HCT116 (cell line): ENCODE results near the gene S100A13. TPM values are rescaled to one million over a fixed set of nuclear protein-coding genes. Genes with fewer than 3 reads are reported as not detected.

Source experiments
- ATAC-seq: fragments of 200-7000 bp; cut with Tn5 transposase; 2 replicates; pipeline ENCODE4 v1.9.1; 2020; ENCODE audit warnings: mild to moderate bottlenecking, moderate library complexity
- BruUV-seq: library from RNA; stranded (reverse); fragments of 400-500 nt; replicated peaks from 2 replicates; lab custom pipeline; 2021; lab: Mats Ljungman, UMichigan
- CTCF ChIA-PET: fragments of 300-600 bp; sonication (Branson Sonifier 250); formaldehyde crosslinking; loops from one replicate; lab custom pipeline; 2021; ENCODE audit warnings: antibody characterized with exemption; lab: Charles Lee
- POLR2A ChIA-PET: fragments of 300-600, 350-600 bp; sonication (Branson Sonifier 250); formaldehyde crosslinking; loops from one replicate; lab custom pipeline; 2021; ENCODE audit warnings: antibody characterized with exemption; lab: Charles Lee
- RAD21 ChIA-PET, 2 experiments: fragments of 300-600 bp; sonication (Branson Sonifier 250); formaldehyde crosslinking; loops; one replicate each; lab custom pipeline; 2023; ENCODE audit warnings: low total read pairs in 2 of 2; ENCODE audit not compliant: uncharacterized antibody in 2 of 2, unreplicated experiment in 2 of 2, low non-redundant PET in 1 of 2; lab: Charles Lee
- DNase-seq: peaks from one replicate; pipeline ENCODE4 v3.0.0-alpha.2; 2010; ENCODE audit warnings: low read depth, low spot score
- H2AFZ ChIP-seq: fragments of 200-600 bp; shearing (Covaris generic), sonication (generic); 2 replicates; pipeline ENCODE4 v1.6.1; 2017; ENCODE audit warnings: low read depth, mixed run types, mixed read lengths, antibody characterized with exemption, low read length; ENCODE audit not compliant: poor library complexity, severe bottlenecking
- H3K27ac ChIP-seq: 2 replicates; pipeline ENCODE4 v1.5.1; 2012; ENCODE audit warnings: low read depth, low read length
- H3K27me3 ChIP-seq: fragments of 200-600 bp; sonication (generic); 2 replicates; pipeline ENCODE4 v1.6.1; 2016; ENCODE audit warnings: mixed run types, low read length, mixed read lengths; ENCODE audit not compliant: insufficient read depth
- H3K36me3 ChIP-seq, 2 experiments: fragments of 200-500 bp in 1 of 2; fragments of 200-600 bp in 1 of 2; sonication (Bioruptor generic) in 1 of 2; sonication (generic) in 1 of 2; 2 replicates each; pipeline versions ENCODE4 v1.5.1 to v1.6.1; 2014 to 2016; ENCODE audit warnings: low read length in 2 of 2, inconsistent platforms in 1 of 2, mixed read lengths in 1 of 2, mixed run types in 1 of 2; ENCODE audit not compliant: insufficient read depth in 2 of 2, control insufficient read depth in 1 of 2
- H3K4me1 ChIP-seq, 2 experiments: fragments of 200-600 bp in 1 of 2; sonication (generic) in 1 of 2; 2 replicates each; pipeline versions ENCODE4 v1.5.1 to v1.6.1; 2012 to 2017; ENCODE audit warnings: low read length in 2 of 2, inconsistent platforms in 1 of 2, mild to moderate bottlenecking in 1 of 2, mixed read lengths in 1 of 2, mixed run types in 1 of 2, moderate library complexity in 1 of 2; ENCODE audit not compliant: insufficient read depth in 2 of 2, control insufficient read depth in 1 of 2
- H3K4me2 ChIP-seq: fragments of 200-600 bp; sonication (generic); 2 replicates; pipeline ENCODE4 v1.6.1; 2017; ENCODE audit warnings: mixed run types, low read length, mixed read lengths
- H3K4me3 ChIP-seq, 2 experiments: fragments of 200-600 bp in 1 of 2; sonication (generic) in 1 of 2; replicated peaks in 1 of 2; 2 replicates each; pipeline ENCODE4 v1.5.1; 2011 to 2016; ENCODE audit warnings: low read length in 2 of 2, control low read depth in 1 of 2, low read depth in 1 of 2, mild to moderate bottlenecking in 1 of 2, mixed read lengths in 1 of 2, mixed run types in 1 of 2
- H3K79me2 ChIP-seq: fragments of 200-600 bp; sonication (generic); 2 replicates; pipeline ENCODE4 v1.6.1; 2017; ENCODE audit warnings: mild to moderate bottlenecking, mixed run types, low read length, moderate library complexity, mixed read lengths; ENCODE audit not compliant: insufficient read depth
- H3K9ac ChIP-seq: fragments of 200-600 bp; sonication (generic); 2 replicates; pipeline ENCODE4 v1.6.1; 2016; ENCODE audit warnings: low read length, mixed read lengths
- H3K9me2 ChIP-seq: fragments of 200-600 bp; sonication (generic), shearing (Covaris generic); 2 replicates; pipeline ENCODE4 v1.6.1; 2017; ENCODE audit warnings: mixed run types, mild to moderate bottlenecking, moderate library complexity; ENCODE audit not compliant: insufficient read depth
- H3K9me3 ChIP-seq, 2 experiments: fragments of 200-500 bp in 1 of 2; fragments of 200-600 bp in 1 of 2; sonication (Bioruptor generic) in 1 of 2; sonication (generic) in 1 of 2; 2 replicates each; pipeline ENCODE4 v1.6.1; 2014 to 2017; ENCODE audit warnings: low read length in 2 of 2, mixed read lengths in 2 of 2, inconsistent platforms in 1 of 2, low read depth in 1 of 2, mild to moderate bottlenecking in 1 of 2, mixed run types in 1 of 2, moderate library complexity in 1 of 2; ENCODE audit not compliant: control insufficient read depth in 1 of 2, insufficient read depth in 1 of 2
- H4K20me1 ChIP-seq: fragments of 200-600 bp; sonication (generic), shearing (Covaris generic); 2 replicates; pipeline ENCODE4 v1.6.1; 2017; ENCODE audit warnings: mixed run types, mild to moderate bottlenecking, moderate library complexity; ENCODE audit not compliant: insufficient read depth
- CBX3 ChIP-seq: IDR thresholded peaks from 2 replicates; pipeline ENCODE4 v1.6.1; 2012; ENCODE audit warnings: low read depth
- CEBPB ChIP-seq: IDR thresholded peaks from 2 replicates; pipeline ENCODE4 v1.6.1; 2012; ENCODE audit warnings: low read depth
- EGR1 ChIP-seq: IDR thresholded peaks from 2 replicates; pipeline ENCODE4 v1.6.1; 2012; ENCODE audit warnings: low read depth
- ELF1 ChIP-seq: IDR thresholded peaks from 2 replicates; pipeline ENCODE4 v1.6.1; 2012; ENCODE audit warnings: low read depth, borderline replicate concordance
- EZH2 ChIP-seq: fragments of 200-600 bp; sonication (generic); IDR thresholded peaks from 2 replicates; pipeline ENCODE4 v1.6.1; 2017; ENCODE audit warnings: antibody characterized with exemption, mixed run types
- FOSL1 ChIP-seq: IDR thresholded peaks from 2 replicates; pipeline ENCODE4 v1.6.1; 2012; ENCODE audit warnings: low read depth
- JUND ChIP-seq: IDR thresholded peaks from 2 replicates; pipeline ENCODE4 v1.6.1; 2012
- POLR2A ChIP-seq: IDR thresholded peaks from 2 replicates; pipeline ENCODE4 v1.7.0; 2011; ENCODE audit warnings: borderline replicate concordance; ENCODE audit not compliant: insufficient read depth, insufficient read length; ENCODE audit errors: extremely low read depth
- POLR2AphosphoS5 ChIP-seq: IDR thresholded peaks from 2 replicates; pipeline ENCODE4 v1.6.1; 2011; ENCODE audit warnings: mild to moderate bottlenecking, low read depth, low read length, moderate library complexity
- RAD21 ChIP-seq: IDR thresholded peaks from 2 replicates; pipeline ENCODE4 v1.6.1; 2012; ENCODE audit warnings: low read depth, mild to moderate bottlenecking
- TCF7L2 ChIP-seq: IDR thresholded peaks from 2 replicates; pipeline ENCODE4 v1.7.0; 2011; ENCODE audit warnings: borderline replicate concordance, inconsistent platforms; ENCODE audit not compliant: insufficient read depth, insufficient read length; ENCODE audit errors: extremely low read depth
- YY1 ChIP-seq: IDR thresholded peaks from 2 replicates; pipeline ENCODE4 v1.6.1; 2011; ENCODE audit warnings: low read length, low read depth, moderate library complexity, mild to moderate bottlenecking; ENCODE audit not compliant: insufficient replicate concordance; ENCODE audit errors: extremely low read depth
- ZFX ChIP-seq: fragments of 450-650 bp; IDR thresholded peaks from 2 replicates; pipeline ENCODE4 v1.6.1; 2017
- ZNF274 ChIP-seq: fragments of 200-500 bp; sonication (Bioruptor generic); IDR thresholded peaks from 2 replicates; pipeline ENCODE4 v1.6.1; 2014; ENCODE audit warnings: mild to moderate bottlenecking, low read depth, low read length, inconsistent platforms
- intact Hi-C: fragments of 100-400 bp; cut with micrococcal nuclease; formaldehyde crosslinking; loops from 2 replicates; pipeline ENCODE4 v1.10.0; 2022
- total RNA-seq: library from RNA; stranded (reverse); gene quantifications from one replicate; pipeline ENCODE4 v1.2.1, GENCODE V29; 2021; ENCODE audit not compliant: unreplicated experiment
- TF ChIP-seq, protein P1 (sequence below): IDR thresholded peaks from 2 replicates; pipeline ENCODE4 v1.6.1; 2012
- TF ChIP-seq, protein P2 (sequence below), 3 experiments: fragments of 200-600 bp in 1 of 3; sonication (generic) in 1 of 3; IDR thresholded peaks in 2 of 3; conservative IDR thresholded peaks in 1 of 3; 2 replicates each; pipeline ENCODE4 v1.5.1; 2012 to 2017; ENCODE audit warnings: low read depth in 2 of 3, low read length in 2 of 3, antibody characterized with exemption in 1 of 3, borderline replicate concordance in 1 of 3, control low read depth in 1 of 3, mild to moderate bottlenecking in 1 of 3, mixed read lengths in 1 of 3, mixed run types in 1 of 3, moderate library complexity in 1 of 3; ENCODE audit not compliant: insufficient read depth in 1 of 3
- TF ChIP-seq, protein P3 (sequence below): IDR thresholded peaks from 2 replicates; pipeline ENCODE4 v1.6.1; 2012

Gene S100A13
- total RNA-seq, 1 experiment from 2014 or later, result 143 TPM

DNA sequence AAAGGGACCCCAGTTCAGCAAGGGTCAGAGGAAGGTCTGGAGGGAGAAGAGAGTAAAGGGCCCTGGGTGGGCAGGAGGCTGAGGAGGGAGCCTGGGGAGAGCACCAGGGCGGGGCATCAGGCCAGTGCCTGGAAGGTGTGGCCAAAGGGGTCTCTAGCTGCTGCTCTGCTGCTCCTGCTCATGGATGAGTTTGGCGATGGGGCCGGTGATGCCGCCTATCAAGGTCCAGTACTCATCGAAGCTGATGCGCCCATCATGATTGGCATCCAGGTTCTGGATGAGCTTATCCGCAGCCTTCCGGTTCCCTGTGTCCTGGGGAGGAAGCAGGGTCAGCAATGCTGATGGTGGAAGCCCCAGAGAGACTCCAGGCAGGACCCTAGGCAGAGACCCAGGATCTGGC is 19.9 kb downstream of the S100A13 start:
- CTCF ChIA-PET, result no interaction called here
- peaks cover 50% of the 10 kb centered on the region for H3K79me2 ChIP-seq
- H3K27ac ChIP-seq, result 0 out of 2 replicates have a peak overlapping the region, but pooled peaks have one; percentile 3

More for the DNA sequence above, 19.9 kb downstream of the S100A13 start:
- no TSS peak for BruUV-seq
- Histone ChIP-seq H2AFZ (no peak overlapping the region), H3K4me3 (no peak overlapping the region), H3K9ac (peak overlapping the region; percentile 73; the same call in 1 of the 2 replicates), H3K27me3 (no peaks in the 10 kb centered on the region), H3K4me1 (peaks cover 34 to 54% of the 10 kb centered on the region in 2 experiments), H3K9me3 (no peaks in the 10 kb centered on the region), H4K20me1 (no peaks in the 10 kb centered on the region), H3K4me2 (peak overlapping the region; percentile 88), H3K9me2 (no peaks in the 10 kb centered on the region), H3K36me3 (peaks cover 3 to 17% of the 10 kb centered on the region in 2 experiments; a peak in 3 of 4 replicates)
- DNase-seq (no peak), ATAC-seq (no peak)
- POLR2A ChIA-PET, result interaction anchor here (1.0 to 2.2 kb wide), 2 partner anchors 20 to 27 kb away, joined by 6 to 8 read pairs; partner anchors contain the start of genes CHTOP and S100A13
- intact Hi-C loops, result no loop called here
- RAD21 ChIA-PET, result no interaction called here
- no peak for TF ChIP-seq POLR2AphosphoS5
- TF ChIP-seq, protein P1, sequence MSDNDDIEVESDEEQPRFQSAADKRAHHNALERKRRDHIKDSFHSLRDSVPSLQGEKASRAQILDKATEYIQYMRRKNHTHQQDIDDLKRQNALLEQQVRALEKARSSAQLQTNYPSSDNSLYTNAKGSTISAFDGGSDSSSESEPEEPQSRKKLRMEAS, result no peak
- TF ChIP-seq, protein P2, sequence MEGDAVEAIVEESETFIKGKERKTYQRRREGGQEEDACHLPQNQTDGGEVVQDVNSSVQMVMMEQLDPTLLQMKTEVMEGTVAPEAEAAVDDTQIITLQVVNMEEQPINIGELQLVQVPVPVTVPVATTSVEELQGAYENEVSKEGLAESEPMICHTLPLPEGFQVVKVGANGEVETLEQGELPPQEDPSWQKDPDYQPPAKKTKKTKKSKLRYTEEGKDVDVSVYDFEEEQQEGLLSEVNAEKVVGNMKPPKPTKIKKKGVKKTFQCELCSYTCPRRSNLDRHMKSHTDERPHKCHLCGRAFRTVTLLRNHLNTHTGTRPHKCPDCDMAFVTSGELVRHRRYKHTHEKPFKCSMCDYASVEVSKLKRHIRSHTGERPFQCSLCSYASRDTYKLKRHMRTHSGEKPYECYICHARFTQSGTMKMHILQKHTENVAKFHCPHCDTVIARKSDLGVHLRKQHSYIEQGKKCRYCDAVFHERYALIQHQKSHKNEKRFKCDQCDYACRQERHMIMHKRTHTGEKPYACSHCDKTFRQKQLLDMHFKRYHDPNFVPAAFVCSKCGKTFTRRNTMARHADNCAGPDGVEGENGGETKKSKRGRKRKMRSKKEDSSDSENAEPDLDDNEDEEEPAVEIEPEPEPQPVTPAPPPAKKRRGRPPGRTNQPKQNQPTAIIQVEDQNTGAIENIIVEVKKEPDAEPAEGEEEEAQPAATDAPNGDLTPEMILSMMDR (IDR thresholded peaks at IDR 0.05 in 2 of 3, conservative IDR thresholded peaks at IDR 0.05 in 1 of 3; ENCODE audit: borderline replicate concordance in 1 of 3, insufficient read depth in 1 of 3, low read depth in 2 of 3, low read length in 2 of 3), result no peak
- no peak for TF ChIP-seq RAD21
- no peak for TF ChIP-seq EZH2
- no peak for TF ChIP-seq POLR2A
- no peak for TF ChIP-seq ZFX
- no peak for TF ChIP-seq YY1
- no peak for TF ChIP-seq TCF7L2
- no peak for TF ChIP-seq EGR1
- no peak for TF ChIP-seq CBX3
- no peak for TF ChIP-seq JUND
- TF ChIP-seq CEBPB, result no peak
- TF ChIP-seq, protein P3, sequence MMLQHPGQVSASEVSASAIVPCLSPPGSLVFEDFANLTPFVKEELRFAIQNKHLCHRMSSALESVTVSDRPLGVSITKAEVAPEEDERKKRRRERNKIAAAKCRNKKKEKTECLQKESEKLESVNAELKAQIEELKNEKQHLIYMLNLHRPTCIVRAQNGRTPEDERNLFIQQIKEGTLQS, result no peak
- TF ChIP-seq ZNF274, result no peak
- no peak for TF ChIP-seq FOSL1
- TF ChIP-seq ELF1, result no peak
